GM21390 (cell line): Measurements from ENCODE around the gene PEX11A.
"Not testable (repeated sequence)": the region's sequence is repeated elsewhere in the genome, so short reads cannot be mapped to it uniquely, and the experiment has no call there.

Experiments used
- ATAC-seq: cut with Tn5 transposase; IDR thresholded peaks from one replicate; pipeline ENCODE4 v1.9.1; 2021; ENCODE audit not compliant: unreplicated experiment

Gene PEX11A, protein sequence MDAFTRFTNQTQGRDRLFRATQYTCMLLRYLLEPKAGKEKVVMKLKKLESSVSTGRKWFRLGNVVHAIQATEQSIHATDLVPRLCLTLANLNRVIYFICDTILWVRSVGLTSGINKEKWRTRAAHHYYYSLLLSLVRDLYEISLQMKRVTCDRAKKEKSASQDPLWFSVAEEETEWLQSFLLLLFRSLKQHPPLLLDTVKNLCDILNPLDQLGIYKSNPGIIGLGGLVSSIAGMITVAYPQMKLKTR

DNA sequence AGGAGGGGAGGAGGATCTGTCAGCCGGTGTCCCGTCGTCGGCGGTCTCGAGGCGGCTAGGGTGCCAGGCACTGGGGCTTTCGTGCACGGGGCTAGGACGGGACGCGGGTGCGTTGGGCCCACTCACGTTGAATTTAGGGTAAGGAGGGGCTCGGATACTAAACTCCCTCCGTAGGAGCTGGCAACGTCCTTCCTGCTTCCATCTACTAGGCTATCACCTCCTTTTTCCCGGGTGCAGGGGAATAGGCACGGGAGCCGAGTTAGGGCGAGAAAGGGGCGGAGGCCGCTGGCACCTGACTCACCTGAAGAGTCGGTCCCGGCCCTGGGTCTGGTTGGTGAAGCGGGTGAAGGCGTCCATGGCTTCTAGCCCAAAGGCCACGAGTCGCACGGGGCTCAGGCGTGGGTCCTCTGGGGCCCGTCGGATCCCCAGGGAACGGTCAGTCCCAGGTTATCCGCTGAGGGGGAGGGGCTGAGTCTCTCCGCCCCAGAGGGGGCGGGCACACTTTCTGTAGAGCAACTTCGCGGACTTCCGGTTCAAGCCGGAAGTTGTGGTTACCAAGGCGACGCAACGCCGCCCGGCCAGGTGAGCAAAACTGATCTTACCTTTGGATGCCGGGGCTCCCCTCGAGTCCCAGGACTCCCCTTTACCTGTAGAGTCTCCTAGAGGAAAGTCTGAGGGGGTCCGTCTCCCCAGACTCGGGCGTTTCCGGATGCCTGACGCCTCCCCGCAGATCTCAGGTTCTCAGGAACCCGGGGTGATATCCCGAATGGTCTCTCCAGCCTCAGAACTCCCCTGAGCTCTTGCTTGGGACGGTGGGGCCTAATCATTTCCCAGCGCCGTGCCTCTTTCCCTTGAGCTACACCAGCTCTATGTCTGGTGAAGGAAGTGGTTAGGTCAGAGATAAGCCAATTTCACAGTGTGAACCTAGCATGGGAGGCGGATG is at the start of gene PEX11A, which contains the start of gene WDR93:
PEX11A (minus strand) TSS at position 479 of the 943 bp plus-strand sequence; CDS start at position 357, 122 bp downstream.
WDR93 (plus strand) TSS at position 536 of the 943 bp plus-strand sequence. CDS start 10,936 bp downstream, outside the sequence.
- peak; percentile 95 for ATAC-seq

DNA sequence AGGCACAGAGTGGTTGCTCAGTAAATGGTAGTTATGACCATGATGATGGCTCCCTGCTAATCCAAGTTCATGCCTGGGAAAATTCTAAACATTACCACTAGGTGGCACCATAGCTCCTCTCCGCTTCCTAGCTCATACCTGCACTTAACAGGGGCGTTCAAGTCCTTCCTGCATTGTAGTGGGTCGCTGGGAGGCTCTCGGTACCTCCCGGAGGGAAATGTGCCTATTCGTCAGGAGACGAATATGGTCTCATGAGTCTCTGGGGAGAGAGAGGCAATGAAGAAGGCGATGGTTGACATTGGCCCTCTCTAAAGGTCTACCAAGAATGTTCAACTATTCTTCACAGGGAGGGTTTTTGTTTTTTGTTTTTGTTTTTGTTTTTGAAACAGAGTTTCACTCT is 49.6 kb upstream of the PEX11A start:
- peak; percentile 77 for ATAC-seq

DNA sequence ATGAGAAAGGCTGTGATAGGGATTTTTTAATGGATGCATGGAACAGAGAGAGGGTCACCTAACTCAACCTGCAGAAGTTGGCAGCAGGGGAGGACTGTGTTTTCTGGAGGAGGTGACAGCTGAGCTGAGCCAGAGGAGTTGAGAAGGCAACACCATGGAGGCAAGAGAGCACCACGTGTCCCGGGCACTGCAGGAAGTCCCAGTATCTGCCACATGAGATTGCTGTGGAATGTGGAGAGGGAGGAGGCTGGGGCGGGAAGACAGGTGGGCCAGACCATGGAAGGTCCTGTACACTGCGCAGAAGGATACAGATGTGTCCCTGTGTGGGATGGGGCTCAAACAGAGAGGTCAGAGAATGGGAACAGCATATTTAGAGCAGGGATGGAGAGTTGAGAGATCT is 45.2 kb upstream of the PEX11A start:
- no peak for ATAC-seq

DNA sequence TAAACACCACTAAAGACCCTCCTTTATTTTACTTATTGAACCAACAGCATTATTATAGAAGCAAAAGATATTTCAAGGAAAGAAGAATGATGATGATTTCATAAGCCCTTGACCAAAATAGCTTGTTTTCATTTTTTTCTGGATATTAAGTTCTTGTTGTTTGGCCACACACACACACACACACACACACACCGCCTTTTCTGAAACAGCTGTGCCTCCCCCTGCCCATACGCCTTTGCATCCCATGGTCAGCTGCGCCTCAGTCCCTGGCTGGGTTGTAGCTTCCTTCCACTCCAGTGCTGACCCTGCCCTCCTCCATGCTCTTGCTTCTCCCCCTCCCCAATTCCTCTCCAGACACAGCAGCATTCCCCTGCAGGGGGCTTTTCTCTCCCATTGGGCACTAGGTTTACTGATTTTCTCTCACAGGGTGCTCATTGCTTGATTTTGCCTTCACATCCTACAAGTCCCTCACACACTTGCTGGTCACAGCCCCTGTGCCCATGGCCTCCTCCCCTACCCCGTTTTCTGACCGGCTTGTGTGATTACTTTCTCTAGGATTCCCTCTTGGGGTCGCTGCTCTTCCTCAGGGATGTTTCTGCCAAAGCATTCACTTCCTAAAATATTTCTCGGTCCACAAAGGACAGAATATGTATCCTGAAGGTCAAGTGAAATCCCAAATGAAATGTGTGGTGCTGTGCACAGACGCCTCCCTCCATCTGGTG is 42.1 kb upstream of the PEX11A start:
- no peak for ATAC-seq

DNA sequence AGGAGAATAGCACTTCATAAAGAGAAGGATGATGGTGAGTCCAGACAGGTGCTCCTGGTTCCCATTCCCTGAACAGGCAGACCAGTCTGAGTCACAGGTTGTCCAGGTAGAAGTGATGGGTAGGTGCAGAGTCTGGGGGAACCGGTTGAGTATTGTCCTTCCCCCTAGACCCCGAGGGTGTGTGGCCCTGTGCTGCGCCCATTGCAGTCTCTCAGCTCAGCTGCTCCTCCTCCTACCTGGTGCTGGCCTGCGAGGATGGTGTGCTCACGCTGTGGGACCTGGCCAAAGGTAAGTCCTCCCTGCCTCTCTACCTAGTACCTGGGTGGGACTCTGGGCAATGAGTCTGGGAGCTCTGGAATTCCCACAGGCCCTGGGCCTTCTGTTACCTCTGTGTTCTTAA is 40.7 kb upstream of the PEX11A start:
- ATAC-seq, result no peak

DNA sequence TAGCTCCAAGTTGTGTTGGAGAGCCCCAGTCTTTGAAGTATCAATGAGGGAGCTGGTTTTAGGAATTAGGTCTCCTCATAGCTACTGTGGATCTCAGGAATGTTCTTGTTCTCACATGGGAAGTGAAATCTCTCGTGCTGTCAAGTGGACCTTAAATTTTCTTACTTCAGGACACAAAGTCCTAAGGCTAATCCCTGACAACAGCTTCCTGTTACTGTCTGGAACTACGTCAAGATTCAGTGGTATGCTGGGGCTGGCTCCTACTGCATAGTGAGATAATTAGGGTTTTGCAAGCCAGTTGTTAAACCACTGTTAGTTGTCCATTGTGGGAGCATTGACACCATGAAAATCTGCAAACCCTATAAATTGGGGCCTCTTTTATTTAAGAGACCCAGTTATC is 37.7 kb upstream of the PEX11A start:
- no peak for ATAC-seq

DNA sequence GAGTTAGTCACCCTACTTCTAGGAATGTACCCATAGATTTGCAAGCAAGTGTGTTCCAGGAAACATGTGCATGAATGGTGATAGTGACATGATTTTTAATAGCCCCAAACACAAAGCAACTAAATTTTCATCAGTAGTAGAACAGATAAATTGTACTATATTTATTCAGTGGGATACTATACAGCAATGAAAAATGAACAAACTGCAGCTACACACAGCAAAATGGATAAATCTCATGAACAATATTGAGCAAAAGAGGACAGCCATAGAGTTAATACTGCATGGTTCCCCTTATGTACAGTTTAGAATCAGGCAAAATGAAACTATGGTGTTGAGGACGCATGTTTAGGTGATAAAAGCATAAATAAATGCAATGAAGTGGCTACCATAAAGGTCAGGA is 34.5 kb upstream of the PEX11A start:
- ATAC-seq, result no peak

DNA sequence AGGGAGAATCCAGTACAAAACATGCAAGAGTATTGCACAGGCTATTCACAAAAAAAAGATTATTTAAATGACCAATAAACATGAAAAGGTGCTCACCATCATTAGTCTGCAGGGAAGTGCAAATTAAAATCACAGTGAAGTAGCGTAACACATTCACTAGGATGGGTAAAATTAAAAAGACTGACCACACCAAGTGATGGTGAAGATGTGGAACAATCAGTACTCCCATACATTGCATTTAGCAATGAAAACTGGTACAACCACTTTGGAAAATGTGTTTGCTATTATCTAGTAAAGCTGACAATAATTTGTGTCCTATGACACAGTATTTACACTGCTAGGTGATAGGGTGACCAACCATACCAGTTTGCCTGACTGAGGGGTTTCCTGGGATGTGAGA is 34.1 kb upstream of the PEX11A start:
- ATAC-seq, result no peak

DNA sequence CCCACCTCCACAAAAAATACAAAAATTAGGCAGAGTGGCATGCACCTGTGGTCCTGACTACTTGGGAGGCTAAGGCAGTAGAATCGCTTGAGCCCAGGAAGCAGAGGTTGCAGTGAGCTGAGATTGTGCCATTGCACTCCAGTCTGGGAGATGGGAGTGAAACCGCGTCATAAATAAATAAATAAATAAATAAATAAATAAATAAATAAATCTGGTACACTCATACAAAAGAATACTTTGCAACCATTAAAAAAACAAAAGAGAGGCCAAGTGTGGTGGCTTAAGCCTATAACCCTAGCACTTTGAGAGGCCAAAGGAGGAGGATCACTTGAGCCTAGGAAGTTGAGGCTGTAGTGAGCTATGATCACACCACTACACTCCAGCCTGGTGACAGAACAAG is 32.5 kb upstream of the PEX11A start:
- ATAC-seq, result no peak

DNA sequence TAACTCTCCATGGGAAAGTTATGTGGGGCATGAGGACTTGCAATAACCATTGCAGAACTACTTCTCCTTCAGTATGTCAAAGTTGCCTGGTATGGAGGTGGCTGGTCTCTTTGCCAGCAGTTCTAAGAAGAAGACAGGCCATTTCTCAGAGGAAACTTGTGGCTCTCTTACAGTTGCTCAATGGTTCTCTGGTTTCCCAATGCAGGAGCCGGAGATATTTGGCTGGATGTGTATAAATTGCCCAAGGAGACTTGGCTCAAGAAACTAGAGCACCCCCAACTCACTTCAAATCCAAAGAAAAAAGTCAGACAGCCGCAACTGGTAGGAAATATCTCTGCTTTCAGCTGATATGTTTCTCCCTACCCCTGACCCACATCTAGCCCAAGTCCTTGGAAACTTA is 24.2 kb upstream of the PEX11A start:
- ATAC-seq, result no peak

DNA sequence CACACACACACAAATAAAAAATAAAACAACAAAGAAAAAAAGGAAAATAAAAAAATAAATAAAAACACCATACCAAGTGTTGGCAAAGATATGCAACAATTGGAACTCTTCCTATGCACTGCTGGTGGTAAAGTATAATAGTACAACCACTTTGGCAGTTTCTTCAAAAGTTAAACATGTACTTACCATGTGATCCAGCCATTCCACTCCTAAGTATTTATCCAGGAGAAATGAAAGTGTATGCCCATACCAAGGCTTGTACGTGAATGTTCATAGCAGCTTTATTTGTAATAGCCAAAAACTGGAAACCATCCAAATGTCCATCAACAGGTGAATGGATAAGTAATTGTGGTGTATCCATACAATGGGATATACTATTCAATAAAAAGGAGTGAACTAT is 17.0 kb upstream of the PEX11A start:
- no peak for ATAC-seq

DNA sequence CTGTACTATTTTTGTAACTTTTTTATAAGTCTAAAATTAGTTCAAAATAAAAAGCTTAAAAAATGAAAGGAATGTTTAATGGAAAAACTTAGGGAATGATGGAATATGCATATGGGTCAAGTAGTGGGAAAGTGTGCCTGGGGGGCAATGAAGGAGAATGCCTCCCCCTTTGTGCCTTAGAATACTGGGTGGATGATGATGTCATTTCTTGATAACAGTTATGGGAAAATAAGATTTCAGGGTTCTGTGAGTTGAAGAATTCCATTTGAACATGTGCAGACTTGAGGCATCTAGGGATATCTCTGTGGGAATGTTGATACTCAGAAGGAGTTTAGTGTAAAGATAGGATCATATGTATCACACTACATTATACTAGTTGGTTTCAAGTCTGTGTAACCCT is 13.9 kb upstream of the PEX11A start:
- ATAC-seq, result no peak

DNA sequence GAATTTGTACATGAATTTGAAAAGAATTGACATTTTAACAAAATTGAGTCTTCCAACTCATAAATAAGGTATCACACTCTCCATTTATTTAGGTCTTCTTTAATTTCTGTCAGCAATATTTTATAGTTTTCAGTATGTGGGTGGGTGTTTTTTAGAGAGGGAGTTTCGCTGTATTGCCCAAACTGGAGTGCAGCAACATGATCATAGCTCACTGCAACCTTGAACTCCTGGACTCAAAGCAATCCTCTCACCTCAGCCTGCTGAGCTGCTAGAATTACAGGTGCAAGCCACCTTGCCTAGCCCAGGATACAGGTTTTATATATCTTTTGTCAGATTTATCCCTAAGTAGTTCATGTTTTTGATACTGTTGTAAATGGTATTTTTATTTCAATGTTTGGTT is 4.6 kb upstream of the PEX11A start:
- no peak for ATAC-seq

DNA sequence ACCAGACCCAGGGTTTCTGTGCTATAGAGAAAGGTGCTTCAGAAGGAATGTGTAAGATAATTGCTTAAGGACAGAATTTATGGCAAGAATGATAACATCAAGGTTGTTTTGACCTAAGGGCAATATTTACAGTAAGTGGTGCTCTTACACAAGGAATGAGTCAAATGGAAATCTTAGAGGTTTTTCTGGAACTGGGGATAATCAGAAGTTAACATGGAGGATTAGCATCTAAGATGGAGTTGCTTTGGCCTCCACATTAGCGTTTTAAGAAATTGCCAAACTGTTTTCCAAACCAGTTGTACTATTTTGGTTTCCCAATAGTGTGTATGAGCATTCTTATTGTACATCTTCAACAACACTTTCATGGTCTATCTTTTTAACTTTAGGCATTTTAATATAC is 3.1 kb upstream of the PEX11A start:
- ATAC-seq, result no peak

DNA sequence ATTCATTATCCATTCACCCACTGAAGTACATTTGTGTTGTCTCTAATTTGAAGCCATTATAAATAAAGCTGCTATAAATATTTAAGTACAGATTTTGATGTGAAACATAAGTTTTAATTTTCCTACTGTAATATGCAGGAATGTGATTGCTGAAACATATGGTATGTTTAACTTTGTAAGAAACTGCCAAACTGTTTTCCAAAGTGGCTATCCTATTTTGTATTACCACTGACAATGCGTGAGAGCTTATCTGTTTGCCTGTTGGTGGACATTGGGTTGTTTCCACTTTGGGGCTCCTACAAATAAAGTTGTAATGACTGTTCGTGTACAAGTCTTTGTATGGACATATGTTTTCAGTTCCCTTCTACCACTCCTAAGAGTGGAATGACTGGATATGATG is 2.5 kb upstream of the PEX11A start:
- no peak for ATAC-seq

DNA sequence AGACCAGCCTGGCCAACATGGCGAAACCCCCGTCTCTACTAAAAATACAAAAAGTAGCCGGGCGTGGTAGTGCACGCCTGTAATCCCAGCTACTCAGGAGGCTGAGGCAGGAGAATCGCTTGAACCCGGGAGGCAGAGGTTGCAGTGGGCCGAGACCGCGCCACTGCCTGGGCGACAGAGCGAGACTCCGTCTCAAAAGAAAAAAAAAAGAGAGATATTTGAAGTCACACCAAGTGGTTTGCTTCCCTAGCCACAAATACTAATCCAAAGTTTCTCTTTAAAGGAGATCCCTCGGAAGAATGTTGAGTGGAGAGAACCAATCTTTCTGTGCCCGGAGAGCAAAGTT is 651 bp downstream of the PEX11A start:
- ATAC-seq, result not testable (repeated sequence)

DNA sequence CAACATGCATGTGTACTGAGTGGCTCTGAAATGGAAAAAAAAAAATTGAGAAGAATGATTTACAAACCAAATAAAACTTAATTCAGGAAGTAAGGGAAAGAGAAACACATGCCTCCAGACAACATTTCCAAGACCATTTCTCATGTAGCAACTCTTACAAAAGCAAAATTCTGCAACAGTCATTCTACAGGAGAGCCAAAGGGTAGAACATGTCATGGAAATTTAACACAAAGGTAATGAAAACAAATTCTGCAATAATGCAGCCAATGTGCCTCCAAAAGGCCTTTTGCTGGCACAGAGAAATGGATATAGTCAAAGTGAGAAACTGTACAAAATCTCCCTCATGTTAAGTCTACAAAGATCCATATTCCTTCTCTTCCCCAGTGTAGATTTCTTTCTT is 4.0 kb downstream of the PEX11A start:
- ATAC-seq, result no peak

DNA sequence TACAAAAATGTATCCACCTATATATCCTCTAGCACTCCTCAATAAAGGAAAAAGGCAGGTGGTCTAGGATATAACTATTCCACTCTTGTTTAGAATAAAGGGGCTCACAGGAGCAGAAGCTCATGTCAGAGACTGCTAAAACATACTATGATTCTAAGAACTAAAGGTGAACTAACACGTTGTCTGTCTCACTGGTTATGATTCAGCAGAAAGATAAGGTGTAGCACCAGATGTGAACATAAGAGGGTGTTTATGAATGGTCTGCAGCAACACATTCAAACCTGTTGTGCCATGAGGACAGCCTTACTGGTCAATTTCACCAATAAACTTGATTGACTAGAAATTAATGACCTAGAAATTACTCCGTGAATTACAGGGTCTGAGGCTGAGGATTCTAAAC is 4.6 kb downstream of the PEX11A start:
- ATAC-seq, result no peak

DNA sequence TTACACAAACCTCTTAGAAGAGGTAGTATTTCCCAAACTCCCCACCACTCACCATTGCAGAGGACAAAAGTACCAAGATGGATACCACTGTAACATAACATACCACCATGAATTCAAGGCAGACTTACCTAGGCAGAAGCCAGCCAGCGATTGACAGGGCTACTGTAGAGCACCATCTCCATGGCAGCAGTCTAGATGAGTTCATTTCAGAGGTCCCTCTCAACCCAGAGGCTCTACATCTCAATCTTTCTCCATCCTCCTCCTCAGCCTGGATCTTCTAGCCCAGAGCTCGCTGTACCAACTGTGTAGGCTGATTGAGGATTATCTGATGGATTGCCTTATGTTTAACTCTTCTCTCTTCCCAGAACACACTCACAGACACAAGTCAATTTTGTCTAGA is 9.4 kb downstream of the PEX11A start:
- ATAC-seq, result no peak

DNA sequence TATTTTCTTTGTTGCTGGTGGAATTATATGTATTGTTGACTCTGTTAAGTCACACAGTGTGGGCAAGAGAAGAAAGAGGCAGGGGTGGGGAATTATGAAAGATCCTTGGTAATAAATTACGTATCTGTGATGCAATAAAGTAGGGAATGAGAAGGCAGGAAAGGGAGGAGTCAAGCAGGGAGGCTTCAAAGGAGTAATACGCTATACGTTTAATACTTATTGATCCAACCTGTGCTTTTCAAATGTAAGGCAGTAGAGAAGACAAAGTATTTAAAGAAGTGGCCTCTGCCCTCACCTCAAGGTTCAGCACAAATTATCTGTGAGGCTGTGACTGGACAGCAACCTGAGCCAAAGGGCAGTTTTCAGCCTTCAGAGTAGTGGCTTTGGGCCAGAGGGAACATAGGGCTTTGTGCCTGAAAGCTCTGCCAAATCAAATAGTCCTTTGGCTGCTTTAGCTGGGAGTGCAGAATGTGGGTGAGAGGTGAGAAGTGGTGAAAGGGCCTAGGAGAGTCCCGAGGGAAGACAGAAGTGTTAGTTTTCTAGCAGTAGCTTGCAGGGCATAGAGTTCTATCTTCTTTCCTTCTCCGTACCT is 10.2 kb downstream of the PEX11A start:
- ATAC-seq, result no peak

DNA sequence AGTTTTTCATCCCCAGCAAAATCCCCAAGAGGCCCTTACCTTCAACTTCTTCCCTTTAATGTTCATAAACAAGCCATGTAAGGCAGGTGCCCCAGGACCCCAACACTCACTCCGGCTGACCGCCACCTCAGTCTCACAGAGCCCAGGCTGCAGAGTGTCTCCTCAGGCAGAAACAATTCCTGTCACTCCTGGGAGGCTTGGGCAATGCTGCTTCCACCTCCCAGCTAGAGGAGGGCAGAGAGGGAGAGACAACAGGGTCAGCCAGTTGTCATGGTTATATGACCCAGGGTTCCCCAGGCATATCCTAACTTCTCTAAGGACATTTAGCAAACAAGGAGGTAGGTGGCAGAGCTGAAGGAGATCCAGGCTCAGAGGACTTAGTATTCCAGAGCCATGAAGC is 11.3 kb downstream of the PEX11A start, which contains the start of gene PLIN1:
PLIN1 (minus strand) TSS at position 156 of the 400 bp plus-strand sequence. CDS start 1,878 bp downstream, outside the sequence.
- ATAC-seq, result no peak
